Right lobe of liver (tissue), 4 donors: ENCODE results near the gene CABP2.
"Not testable (repeated sequence)": the region's sequence is repeated elsewhere in the genome, so short reads cannot be mapped to it uniquely, and the experiment has no call there.

Source experiments
- CTCF ChIP-seq, 4 donors: fragments of 200-600 bp in 3 of 4; fragments of 450-650 bp in 1 of 4; IDR thresholded peaks; one replicate each; pipeline versions ENCODE4 v1.5.1 to v1.8.0; 2016 to 2022; ENCODE audit warnings: antibody characterized with exemption in 4 of 4, mild to moderate bottlenecking in 2 of 4
- POLR2A ChIP-seq: fragments of 450-650 bp; IDR thresholded peaks from one replicate; pipeline ENCODE4 v1.6.1; 2017; ENCODE audit warnings: antibody characterized with exemption, mild to moderate bottlenecking
- donor health status: DM: no; HTN: no; CAD: no.
- donor health status: DM: no; HTN: no; CAD: no.
- donor health status: DM: no; HTN: yes; CAD: no.

DNA sequence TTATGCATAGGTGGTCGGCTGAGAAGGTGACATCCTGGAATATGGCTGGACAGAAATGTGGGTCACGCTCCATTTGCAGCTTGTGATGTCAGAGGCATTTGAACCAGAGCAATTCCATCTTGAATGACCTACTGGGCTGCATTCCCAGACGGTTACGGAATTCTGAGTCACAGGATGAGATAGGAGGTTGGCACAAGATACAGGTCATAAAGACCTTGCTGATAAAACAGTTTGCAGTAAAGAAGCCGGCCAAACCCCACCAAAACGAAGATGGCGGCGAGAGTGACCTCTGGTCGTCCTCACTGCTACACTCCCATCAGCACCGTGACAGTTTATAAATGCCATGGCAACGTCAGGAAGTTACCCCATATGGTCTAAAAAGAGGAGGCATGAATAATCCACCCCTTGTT, 40.5 kb upstream of the CABP2 start:
- not testable (repeated sequence) for TF ChIP-seq CTCF (IDR thresholded peaks at IDR 0.05); POLR2A
